DND-41 (cell line): ENCODE results near the gene SMOC2.

Source experiments
- ATAC-seq: fragments of 200-7000 bp; cut with Tn5 transposase; 3 replicates; pipeline ENCODE4 v1.9.1; 2021; ENCODE audit warnings: low read depth; ENCODE audit not compliant: insufficient read depth
- DNase-seq: peaks from one replicate; pipeline ENCODE4 v3.0.0-alpha.2; 2020
- H2AFZ ChIP-seq: 2 replicates; pipeline ENCODE4 v1.6.0; 2012; ENCODE audit warnings: low read depth, low read length
- H3K27ac ChIP-seq: 2 replicates; pipeline ENCODE4 v1.5.1; 2012; ENCODE audit warnings: low read length, inconsistent platforms
- H3K27me3 ChIP-seq: fragments of 200-600 bp; sonication (generic); 2 replicates; pipeline ENCODE4 v1.6.0; 2012; ENCODE audit warnings: low read length, mild to moderate bottlenecking, inconsistent platforms; ENCODE audit not compliant: insufficient read depth, poor library complexity
- H3K36me3 ChIP-seq: 2 replicates; pipeline ENCODE4 v1.5.1; 2012; ENCODE audit warnings: low read length, inconsistent platforms; ENCODE audit not compliant: insufficient read depth
- H3K4me1 ChIP-seq: 2 replicates; pipeline ENCODE4 v1.5.1; 2012; ENCODE audit warnings: mild to moderate bottlenecking, low read length; ENCODE audit not compliant: insufficient read depth
- H3K4me2 ChIP-seq: 2 replicates; pipeline ENCODE4 v1.6.0; 2012; ENCODE audit warnings: mild to moderate bottlenecking, moderate library complexity, low read length, inconsistent platforms; ENCODE audit not compliant: insufficient read depth
- H3K4me3 ChIP-seq, 2 experiments: fragments of 200-600 bp in 1 of 2; shearing (Covaris generic) in 1 of 2; 2 replicates each; pipeline ENCODE4 v1.5.1; 2012 to 2016; ENCODE audit warnings: inconsistent platforms in 2 of 2, low read length in 2 of 2, mild to moderate bottlenecking in 2 of 2, low read depth in 1 of 2, moderate library complexity in 1 of 2
- H3K79me2 ChIP-seq: 2 replicates; pipeline ENCODE4 v1.6.0; 2012; ENCODE audit warnings: low read length, inconsistent platforms; ENCODE audit not compliant: insufficient read depth
- H3K9ac ChIP-seq: 2 replicates; pipeline ENCODE4 v1.6.0; 2012; ENCODE audit warnings: low read depth, mild to moderate bottlenecking, inconsistent platforms, low read length, moderate library complexity
- H3K9me3 ChIP-seq: 2 replicates; pipeline ENCODE4 v1.5.1; 2012; ENCODE audit warnings: low read length, moderate library complexity, mild to moderate bottlenecking, inconsistent platforms; ENCODE audit not compliant: insufficient read depth, severe bottlenecking
- H4K20me1 ChIP-seq: 2 replicates; pipeline ENCODE4 v1.6.0; 2012; ENCODE audit warnings: low read length; ENCODE audit not compliant: insufficient read depth
- EZH2 ChIP-seq: IDR thresholded peaks from 3 replicates; pipeline ENCODE4 v1.6.1; 2012; ENCODE audit warnings: borderline replicate concordance, low read depth, mild to moderate bottlenecking, moderate library complexity, low read length, inconsistent platforms; ENCODE audit not compliant: severe bottlenecking
- TF ChIP-seq, protein P1 (sequence below): IDR thresholded peaks from 2 replicates; pipeline ENCODE4 v1.5.1; 2012; ENCODE audit warnings: borderline replicate concordance, low read length, moderate library complexity, mild to moderate bottlenecking; ENCODE audit not compliant: poor library complexity, severe bottlenecking; ENCODE audit errors: extremely low read depth

SMOC2 gene

GRCh38 chr6:168624948-168625347 is 184.0 kb downstream of the SMOC2 start:
- TF ChIP-seq, protein P1, sequence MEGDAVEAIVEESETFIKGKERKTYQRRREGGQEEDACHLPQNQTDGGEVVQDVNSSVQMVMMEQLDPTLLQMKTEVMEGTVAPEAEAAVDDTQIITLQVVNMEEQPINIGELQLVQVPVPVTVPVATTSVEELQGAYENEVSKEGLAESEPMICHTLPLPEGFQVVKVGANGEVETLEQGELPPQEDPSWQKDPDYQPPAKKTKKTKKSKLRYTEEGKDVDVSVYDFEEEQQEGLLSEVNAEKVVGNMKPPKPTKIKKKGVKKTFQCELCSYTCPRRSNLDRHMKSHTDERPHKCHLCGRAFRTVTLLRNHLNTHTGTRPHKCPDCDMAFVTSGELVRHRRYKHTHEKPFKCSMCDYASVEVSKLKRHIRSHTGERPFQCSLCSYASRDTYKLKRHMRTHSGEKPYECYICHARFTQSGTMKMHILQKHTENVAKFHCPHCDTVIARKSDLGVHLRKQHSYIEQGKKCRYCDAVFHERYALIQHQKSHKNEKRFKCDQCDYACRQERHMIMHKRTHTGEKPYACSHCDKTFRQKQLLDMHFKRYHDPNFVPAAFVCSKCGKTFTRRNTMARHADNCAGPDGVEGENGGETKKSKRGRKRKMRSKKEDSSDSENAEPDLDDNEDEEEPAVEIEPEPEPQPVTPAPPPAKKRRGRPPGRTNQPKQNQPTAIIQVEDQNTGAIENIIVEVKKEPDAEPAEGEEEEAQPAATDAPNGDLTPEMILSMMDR, result no peak
- TF ChIP-seq EZH2, result no peak
- DNase-seq (no peak), ATAC-seq (no peak)
- H2AFZ ChIP-seq, result no peak overlapping the region
- no peak overlapping the region for H3K4me2 ChIP-seq
- H3K79me2 ChIP-seq, result no peaks in the 10 kb centered on the region
- no peak overlapping the region for H3K4me3 ChIP-seq
- no peaks in the 10 kb centered on the region for H3K4me1 ChIP-seq
- no peak overlapping the region for H3K27ac ChIP-seq
- peaks cover 12% of the 10 kb centered on the region for H3K9me3 ChIP-seq
- no peaks in the 10 kb centered on the region for H4K20me1 ChIP-seq
- no peak overlapping the region for H3K9ac ChIP-seq
- no peaks in the 10 kb centered on the region for H3K27me3 ChIP-seq
- no peaks in the 10 kb centered on the region for H3K36me3 ChIP-seq

DNA sequence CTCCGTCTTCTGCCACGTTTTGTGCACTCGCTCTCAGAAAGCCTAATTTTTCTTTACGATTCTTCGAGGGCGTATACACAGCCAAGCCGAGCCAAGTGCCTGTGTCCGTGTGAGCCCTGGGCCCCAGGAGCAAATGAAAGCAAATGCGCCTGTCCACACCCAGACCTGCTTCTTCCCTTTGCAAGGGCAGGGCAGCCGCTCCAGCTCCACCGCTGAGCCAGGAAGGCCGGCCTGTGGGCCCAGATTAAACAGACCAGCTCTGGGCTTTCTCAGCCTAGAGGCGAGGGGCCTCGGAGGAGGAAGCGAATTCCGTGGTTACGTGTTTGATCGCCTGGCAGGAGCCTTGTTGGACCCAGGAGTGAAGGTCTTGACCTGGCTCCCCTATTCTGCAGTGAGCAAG is 184.6 kb downstream of the SMOC2 start:
- Histone ChIP-seq H2AFZ (no peak overlapping the region), H3K27ac (no peak overlapping the region), H3K9ac (no peak overlapping the region), H3K4me2 (no peak overlapping the region), H4K20me1 (no peaks in the 10 kb centered on the region), H3K9me3 (peaks cover 12% of the 10 kb centered on the region), H3K79me2 (no peaks in the 10 kb centered on the region), H3K4me3 (no peak overlapping the region), H3K27me3 (no peaks in the 10 kb centered on the region), H3K36me3 (no peaks in the 10 kb centered on the region), H3K4me1 (no peaks in the 10 kb centered on the region)
- ATAC-seq, result no peak
- no peak for TF ChIP-seq EZH2
- DNase-seq, result no peak

DNA sequence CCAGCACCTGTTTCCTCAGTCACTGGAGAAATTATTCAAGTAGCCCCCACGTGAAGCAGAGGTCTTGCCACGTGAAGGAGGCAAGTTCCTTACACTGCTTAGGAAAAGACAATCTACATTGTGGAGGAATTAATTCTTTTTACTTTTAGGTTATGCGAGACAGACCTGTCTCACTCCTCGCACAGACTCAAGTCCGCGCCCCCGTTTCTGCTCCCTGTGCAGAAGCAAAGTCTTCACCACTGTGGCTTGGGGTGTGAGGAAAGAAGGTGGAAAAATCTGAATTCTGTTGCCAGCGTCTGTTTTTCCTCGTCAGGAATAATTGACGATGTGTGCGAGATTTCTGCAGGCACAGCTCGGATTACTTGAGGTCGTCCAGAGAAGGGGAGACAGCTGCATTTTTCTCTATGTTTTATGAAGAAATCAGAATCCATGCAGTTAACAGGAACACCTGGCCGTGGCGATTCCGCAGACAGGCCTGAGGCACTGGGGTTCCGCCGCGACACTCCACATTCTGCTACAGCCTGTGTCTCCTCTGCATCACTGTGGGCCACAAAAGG is 185.1 kb downstream of the SMOC2 start:
- ATAC-seq (no peak), DNase-seq (no peak)
- H3K4me2 ChIP-seq, result no peak overlapping the region
- H3K36me3 ChIP-seq, result no peaks in the 10 kb centered on the region
- H2AFZ ChIP-seq, result no peak overlapping the region
- H3K9ac ChIP-seq, result no peak overlapping the region
- no peaks in the 10 kb centered on the region for H3K79me2 ChIP-seq
- H3K4me3 ChIP-seq, result no peak overlapping the region
- H3K27ac ChIP-seq, result no peak overlapping the region
- H3K4me1 ChIP-seq, result no peaks in the 10 kb centered on the region
- peaks cover 12% of the 10 kb centered on the region for H3K9me3 ChIP-seq
- no peaks in the 10 kb centered on the region for H4K20me1 ChIP-seq
- TF ChIP-seq EZH2, result no peak
- TF ChIP-seq, protein P1, result no peak
- H3K27me3 ChIP-seq, result no peaks in the 10 kb centered on the region

DNA sequence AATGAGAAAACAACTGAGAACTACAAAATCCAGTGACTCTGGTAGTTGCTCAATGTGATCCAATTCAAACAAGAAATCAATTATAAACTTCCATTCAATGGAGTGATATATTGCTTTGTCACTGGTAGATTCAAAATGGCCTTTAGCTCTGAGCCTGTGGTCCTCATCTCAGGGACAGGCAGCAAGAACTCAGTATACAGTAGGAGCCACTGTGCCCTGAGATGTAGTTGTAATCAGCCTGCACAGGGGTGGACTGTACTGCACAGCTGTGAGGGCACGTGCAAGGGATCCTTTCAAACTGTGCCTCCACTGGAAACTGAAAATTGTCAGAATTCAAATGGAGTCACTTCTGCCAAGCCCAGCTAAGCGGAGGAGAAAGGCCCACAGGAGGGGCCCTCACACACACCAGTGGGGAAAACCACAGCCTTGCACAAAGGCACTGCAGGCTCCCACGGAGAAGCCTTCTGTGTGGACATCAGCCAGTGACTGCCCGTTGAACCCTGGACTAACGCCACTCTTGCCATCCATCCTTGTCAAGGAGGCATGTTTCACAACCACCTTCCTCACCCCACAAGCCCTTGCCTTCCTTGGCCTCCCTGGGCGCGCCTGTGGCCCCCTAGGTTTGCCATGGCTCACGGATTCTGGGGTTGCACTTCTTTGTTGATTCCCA is 186.7 kb downstream of the SMOC2 start:
- DNase-seq, result no peak
- ATAC-seq, result no peak
- Histone ChIP-seq H2AFZ (no peak overlapping the region), H4K20me1 (no peaks in the 10 kb centered on the region), H3K36me3 (no peaks in the 10 kb centered on the region), H3K9me3 (peaks cover 6% of the 10 kb centered on the region), H3K4me2 (no peak overlapping the region), H3K27ac (no peak overlapping the region), H3K4me1 (no peaks in the 10 kb centered on the region), H3K27me3 (no peaks in the 10 kb centered on the region), H3K9ac (no peak overlapping the region), H3K79me2 (no peaks in the 10 kb centered on the region), H3K4me3 (no peak overlapping the region)
- no peak for TF ChIP-seq EZH2
